Lower leg skin (tissue), 4 donors: Measurements from ENCODE around the gene FAM13A. TPM values are rescaled to one million over a fixed set of nuclear protein-coding genes. Genes with fewer than 3 reads are reported as not detected.

Experiments
- DNase-seq, 2 donors: peaks; one replicate each; pipeline ENCODE4 v3.0.0-alpha.2; 2019; ENCODE audit warnings: low spot score in 2 of 2
- H3K4me3 ChIP-seq: fragments of 200-600 bp; sonication (generic); 2 replicates; pipeline ENCODE4 v1.5.1; 2017; ENCODE audit warnings: mild to moderate bottlenecking, low read depth; ENCODE audit not compliant: poor library complexity, severe bottlenecking
- POLR2A ChIP-seq, 2 donors: fragments of 450-650 bp; IDR thresholded peaks; one replicate each; pipeline ENCODE4 v1.6.1; 2016 to 2017; ENCODE audit warnings: antibody characterized with exemption in 2 of 2, mild to moderate bottlenecking in 1 of 2, moderate library complexity in 1 of 2
- WGBS, 2 donors: methylation state at CpG; one replicate each; pipeline ENCODE4 v1.1.5; 2018; 5-methylcytosine and 5-hydroxymethylcytosine counted together
- intact Hi-C: fragments of 100-400 bp; cut with DNase I; formaldehyde crosslinking; loops from one replicate; pipeline ENCODE4 v1.15.0; 2023; ENCODE audit warnings: low total_unique reads
- total RNA-seq, 4 donors: library from RNA; depleted of rRNA; stranded (reverse); fragments of >200 nt; gene quantifications; one replicate each; pipeline ENCODE4 v1.1.0, GENCODE V29; 2016
- TF ChIP-seq, protein P1 (sequence below), 3 donors: fragments of 450-650 bp; IDR thresholded peaks; one replicate each; pipeline ENCODE4 v1.5.1; 2016; ENCODE audit warnings: antibody characterized with exemption in 3 of 3, mild to moderate bottlenecking in 3 of 3, moderate library complexity in 2 of 3

Gene FAM13A
- total RNA-seq, 4 donors from 2014 or later, result 50.0 to 303 (median 114) TPM

DNA sequence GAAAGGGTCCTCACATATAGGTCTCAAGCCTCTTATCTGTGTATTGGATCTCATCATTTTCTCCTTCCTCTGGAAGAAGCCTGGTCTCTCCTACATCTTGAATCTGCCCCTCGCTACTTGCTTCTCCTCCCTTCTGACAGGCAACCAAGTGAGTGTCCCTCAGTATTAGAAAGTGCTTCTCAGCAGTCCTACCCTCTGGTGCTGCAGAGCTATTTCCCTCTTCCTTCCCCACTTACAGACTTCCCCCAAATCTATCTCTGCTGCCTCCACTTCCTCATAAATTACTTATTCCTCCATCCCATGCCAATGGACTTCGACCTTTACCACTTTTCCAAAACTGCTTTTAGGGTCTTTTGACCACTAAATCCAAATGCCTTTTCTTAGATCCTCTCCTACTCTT, 230.2 kb downstream of the FAM13A start:
- TF ChIP-seq, protein P1, sequence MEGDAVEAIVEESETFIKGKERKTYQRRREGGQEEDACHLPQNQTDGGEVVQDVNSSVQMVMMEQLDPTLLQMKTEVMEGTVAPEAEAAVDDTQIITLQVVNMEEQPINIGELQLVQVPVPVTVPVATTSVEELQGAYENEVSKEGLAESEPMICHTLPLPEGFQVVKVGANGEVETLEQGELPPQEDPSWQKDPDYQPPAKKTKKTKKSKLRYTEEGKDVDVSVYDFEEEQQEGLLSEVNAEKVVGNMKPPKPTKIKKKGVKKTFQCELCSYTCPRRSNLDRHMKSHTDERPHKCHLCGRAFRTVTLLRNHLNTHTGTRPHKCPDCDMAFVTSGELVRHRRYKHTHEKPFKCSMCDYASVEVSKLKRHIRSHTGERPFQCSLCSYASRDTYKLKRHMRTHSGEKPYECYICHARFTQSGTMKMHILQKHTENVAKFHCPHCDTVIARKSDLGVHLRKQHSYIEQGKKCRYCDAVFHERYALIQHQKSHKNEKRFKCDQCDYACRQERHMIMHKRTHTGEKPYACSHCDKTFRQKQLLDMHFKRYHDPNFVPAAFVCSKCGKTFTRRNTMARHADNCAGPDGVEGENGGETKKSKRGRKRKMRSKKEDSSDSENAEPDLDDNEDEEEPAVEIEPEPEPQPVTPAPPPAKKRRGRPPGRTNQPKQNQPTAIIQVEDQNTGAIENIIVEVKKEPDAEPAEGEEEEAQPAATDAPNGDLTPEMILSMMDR (IDR thresholded peaks at IDR 0.05), result no peak
- TF ChIP-seq POLR2A (IDR thresholded peaks at IDR 0.05), result no peak
- no peak overlapping the region for H3K4me3 ChIP-seq
- WGBS, 2 donors, result 85 to 95% methylated on average over 2 of the region's 2 CpGs
- intact Hi-C loops, result no loop called here
- DNase-seq, result no peak

GRCh38 chr4:88825931-88826330, 231.1 kb downstream of the FAM13A start:
- WGBS, 2 donors, result 81% methylated on average over 2 of the region's 2 CpGs
- intact Hi-C loops, result no loop called here
- no peak overlapping the region for H3K4me3 ChIP-seq
- DNase-seq, result no peak
- no peak for TF ChIP-seq POLR2A (IDR thresholded peaks at IDR 0.05)
- TF ChIP-seq, protein P1 (IDR thresholded peaks at IDR 0.05), result no peak

- intact Hi-C loops, result no loop called here
- peak; percentile 91 to 95 for DNase-seq
- peak overlapping the region; percentile 39 for H3K4me3 ChIP-seq
- 0 to 3% methylated on average over 16 of the region's 16 CpGs for WGBS, 2 donors
- TF ChIP-seq, protein P1 (IDR thresholded peaks at IDR 0.05), result no peak
- TF ChIP-seq POLR2A (IDR thresholded peaks at IDR 0.05), result no peak
Observed at GRCh38 chr4:88823058-88823919, 233.7 kb downstream of the FAM13A start.

GRCh38 chr4:88822034-88822789, 234.8 kb downstream of the FAM13A start:
- TF ChIP-seq, protein P1 (IDR thresholded peaks at IDR 0.05), result no peak
- no peak for TF ChIP-seq POLR2A (IDR thresholded peaks at IDR 0.05)
- no peak overlapping the region for H3K4me3 ChIP-seq
- WGBS, 2 donors, result 45 to 56% methylated on average over 4 of the region's 4 CpGs
- intact Hi-C loops, result no loop called here
- DNase-seq, result no peak

- WGBS, 2 donors, result 41 to 66% methylated on average over 2 of the region's 2 CpGs
- no peak overlapping the region for H3K4me3 ChIP-seq
- DNase-seq, result no peak
- intact Hi-C loops, result no loop called here
- TF ChIP-seq, protein P1 (IDR thresholded peaks at IDR 0.05), result no peak
- no peak for TF ChIP-seq POLR2A (IDR thresholded peaks at IDR 0.05)
Observed at GRCh38 chr4:88821522-88821921, 235.5 kb downstream of the FAM13A start.
